Right cardiac atrium (tissue), 5 donors: ENCODE data around the gene FCAMR. TPM values are rescaled to one million over a fixed set of nuclear protein-coding genes. Genes with fewer than 3 reads are reported as not detected.

Experiments used
- ATAC-seq, 2 donors: fragments of 200-7000 bp; cut with Tn5 transposase; one replicate each; pipeline versions ENCODE4 v1.8.0 to v1.9.1; 2020; ENCODE audit warnings: moderate library complexity in 2 of 2, mild to moderate bottlenecking in 1 of 2
- DNase-seq, 3 donors: peaks; one replicate each; pipeline ENCODE4 v3.0.0-alpha.2; 2020
- H3K27ac ChIP-seq: one replicate; pipeline ENCODE4 v1.5.1; 2013; ENCODE audit warnings: mild to moderate bottlenecking, low read length, control low read depth, moderate library complexity
- H3K27me3 ChIP-seq: one replicate; pipeline ENCODE4 v1.6.1; 2013; ENCODE audit not compliant: control insufficient read depth, insufficient read depth
- H3K4me1 ChIP-seq: one replicate; pipeline ENCODE4 v1.6.1; 2013; ENCODE audit warnings: low read length; ENCODE audit not compliant: control insufficient read depth, insufficient read depth
- H3K4me3 ChIP-seq: one replicate; pipeline ENCODE4 v1.5.1; 2013; ENCODE audit warnings: low read length, control low read depth
- H3K9me3 ChIP-seq: one replicate; pipeline ENCODE4 v1.6.1; 2013; ENCODE audit warnings: low read length; ENCODE audit not compliant: control insufficient read depth
- WGBS: extraction: QIAGEN DNeasy Blood & Tissue Kit; methylation state at CpG from one replicate; pipeline ENCODE4 v1.1.7; 2013; 5-methylcytosine and 5-hydroxymethylcytosine counted together
- intact Hi-C, 4 donors: fragments of 100-400 bp; cut with DNase I; formaldehyde crosslinking; loops; one replicate each; pipeline versions ENCODE4 v1.11.0 to v1.14.0; 2022 to 2023
- polyA plus RNA-seq: library from polyadenylated mRNA; stranded (reverse); fragments of 200-250 nt; gene quantifications from one replicate; pipeline ENCODE4 v1.2.3, GENCODE V29; 2013
- total RNA-seq, 4 donors: library from RNA; stranded (reverse); fragmentation: NEBNext Ultra II Directional; extraction: Animal tissue kit (Norgen Biotek cat#: 25700); gene quantifications; one replicate each; pipeline ENCODE4 v1.2.1, GENCODE V29; 2021
- donor health status: healthy with polysubstance abuse.
- donor health status: DM: no; HTN: yes; CAD: no.
- donor health status: DM: no; HTN: no; CAD: no.
- donor health status: DM: no; HTN: yes; CAD: no; lungs with severe emphysema.
- donor health status: DM: yes; HTN: yes; CAD: no.

FCAMR gene
- total and polyA plus RNA-seq, 5 donors: not detected

DNA sequence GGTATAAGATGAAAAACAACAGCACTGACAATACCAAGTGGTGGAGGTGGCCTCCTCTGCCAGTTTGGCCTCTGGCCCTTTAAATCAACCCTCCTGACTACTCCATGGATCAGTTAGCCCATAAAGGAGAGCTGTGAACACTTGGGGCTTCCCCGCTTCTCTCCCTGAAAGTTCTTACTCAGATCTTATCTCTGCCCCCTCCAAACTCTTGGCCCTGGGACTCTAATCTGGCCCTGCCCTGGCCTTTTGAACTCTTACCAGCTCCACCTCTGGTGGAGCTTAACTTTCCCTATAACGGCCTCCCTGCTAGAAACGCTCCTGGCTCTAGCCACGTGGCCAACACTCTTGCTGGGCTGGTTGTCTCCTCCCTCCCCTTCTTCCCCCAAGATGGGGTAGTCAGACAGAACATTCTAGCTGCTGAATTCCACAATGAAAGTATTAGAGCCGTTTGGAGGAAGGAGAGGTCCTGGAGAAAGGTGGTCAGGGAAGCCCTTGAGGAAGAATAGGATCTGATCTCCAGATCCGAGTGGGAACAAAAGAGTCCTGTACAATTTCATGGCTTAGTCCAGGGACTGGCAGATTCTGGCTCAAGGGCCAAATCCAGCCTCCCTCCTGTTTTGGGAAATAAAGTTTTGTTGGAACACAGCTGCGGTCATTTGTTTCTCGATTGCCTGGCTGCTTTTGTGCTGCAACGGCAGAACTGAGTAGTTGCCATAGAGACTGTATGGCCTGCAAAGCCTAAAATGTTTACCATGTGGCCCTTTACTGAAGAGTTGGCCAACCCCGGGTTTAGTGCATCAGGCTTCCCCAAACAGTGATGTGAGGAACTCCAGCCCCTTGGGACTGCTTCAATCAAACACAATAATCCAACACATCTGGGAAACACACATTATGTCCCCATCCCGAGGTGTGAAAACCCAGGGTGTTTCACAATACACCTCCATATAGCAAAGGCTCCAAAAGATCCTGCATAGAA is 14.5 kb downstream of the FCAMR start:
- no peak for DNase-seq
- 56% methylated on average over 11 of the region's 11 CpGs for WGBS
- intact Hi-C loops: no loop called here
- ATAC-seq: no peak
- Histone ChIP-seq H3K9me3 (no peaks in the 10 kb centered on the region), H3K4me1 (no peaks in the 10 kb centered on the region), H3K4me3 (no peak overlapping the region), H3K27ac (no peak overlapping the region), H3K27me3 (no peaks in the 10 kb centered on the region)

DNA sequence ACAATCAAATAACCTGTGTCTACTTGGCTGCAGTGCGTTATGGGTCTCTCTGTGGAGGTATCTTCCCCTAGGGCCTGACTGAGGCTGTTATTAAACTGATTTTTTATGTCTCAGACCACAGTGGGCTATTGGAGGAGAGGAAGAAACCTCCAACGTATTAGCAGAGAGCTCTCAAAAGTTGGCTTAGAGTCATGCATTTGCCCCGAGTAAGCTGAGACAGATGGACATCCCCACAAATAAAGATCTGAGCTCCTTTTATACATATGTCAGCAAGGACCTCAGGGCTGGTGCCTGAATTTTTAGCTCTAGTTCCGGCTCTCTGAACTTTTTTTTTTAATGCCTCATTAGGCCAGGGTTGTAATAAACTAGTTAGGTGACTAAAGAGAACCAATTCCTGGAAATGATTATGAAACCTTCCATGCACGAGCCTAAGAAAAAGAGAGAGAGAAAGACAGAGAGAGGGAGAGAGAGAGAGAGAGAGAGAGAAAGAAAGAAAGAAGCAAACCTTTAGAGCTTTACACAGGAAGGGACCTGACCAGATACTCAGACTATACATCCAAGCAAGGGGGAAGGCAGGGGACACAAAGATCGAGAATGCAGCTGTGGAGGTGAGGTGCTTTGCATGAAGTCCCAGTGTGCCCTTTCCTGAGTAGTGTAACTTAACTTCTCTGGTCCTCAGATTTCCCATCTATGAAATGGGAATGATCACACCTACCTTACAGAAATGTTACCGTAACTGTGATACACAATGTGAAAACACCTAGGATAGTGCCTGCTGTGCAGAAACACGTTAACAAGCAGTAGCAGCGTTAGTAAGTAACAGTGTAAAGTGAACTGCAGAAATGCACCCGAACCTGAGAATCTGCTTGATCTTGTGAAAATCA is 15.6 kb downstream of the FCAMR start:
- DNase-seq (no peak), ATAC-seq (no peak)
- H3K27me3 ChIP-seq: no peaks in the 10 kb centered on the region
- H3K4me3 ChIP-seq: no peak overlapping the region
- H3K9me3 ChIP-seq: no peaks in the 10 kb centered on the region
- intact Hi-C loops: no loop called here
- H3K4me1 ChIP-seq: no peaks in the 10 kb centered on the region
- 81% methylated on average over 10 of the region's 10 CpGs for WGBS
- no peak overlapping the region for H3K27ac ChIP-seq

DNA sequence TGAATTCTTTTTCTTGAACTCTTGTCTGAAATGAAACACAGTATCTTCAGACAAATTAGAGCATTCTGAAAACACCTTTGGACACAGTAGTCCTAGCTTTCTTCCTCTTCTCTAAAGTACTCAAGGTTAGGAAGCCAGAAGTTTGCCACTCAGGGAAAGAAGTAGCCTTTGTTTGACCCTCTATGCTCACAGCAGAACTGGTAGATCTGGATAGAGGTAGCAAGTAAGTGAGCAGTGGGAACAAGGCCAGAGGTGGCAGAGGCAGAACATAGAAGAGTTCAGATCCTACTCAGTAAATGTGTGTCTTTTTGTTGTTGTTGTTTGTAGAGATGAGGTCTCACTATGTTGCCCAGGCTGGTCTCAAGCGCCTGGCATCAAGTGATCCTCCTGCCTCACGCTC is 16.6 kb downstream of the FCAMR start:
- no peaks in the 10 kb centered on the region for H3K9me3 ChIP-seq
- intact Hi-C loops: no loop called here
- no peak for ATAC-seq
- no peak overlapping the region for H3K4me3 ChIP-seq
- H3K27me3 ChIP-seq: no peaks in the 10 kb centered on the region
- no peaks in the 10 kb centered on the region for H3K4me1 ChIP-seq
- no peak overlapping the region for H3K27ac ChIP-seq
- no peak for DNase-seq
- WGBS: 98% methylated on average over 2 of the region's 2 CpGs

DNA sequence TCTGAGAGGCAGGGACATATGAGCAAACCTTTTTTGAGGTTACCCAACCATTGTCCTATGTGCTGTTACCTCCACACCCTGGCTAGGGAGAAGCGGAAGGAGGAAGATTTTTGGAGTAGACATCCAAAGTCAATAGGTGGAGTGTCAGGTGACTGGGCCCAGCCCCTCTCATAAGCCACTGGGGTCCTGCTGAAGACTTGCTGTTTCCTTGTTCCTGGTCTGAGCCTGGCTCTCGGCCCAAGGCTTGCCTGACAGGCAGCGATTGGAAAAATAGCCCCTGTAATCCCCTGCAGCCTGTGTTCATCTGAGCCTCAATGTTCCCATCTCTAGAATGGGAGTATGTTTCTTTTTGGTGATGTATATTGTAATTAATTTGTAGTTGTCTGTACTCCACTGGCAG is 17.1 kb downstream of the FCAMR start:
- ATAC-seq: no peak

DNA sequence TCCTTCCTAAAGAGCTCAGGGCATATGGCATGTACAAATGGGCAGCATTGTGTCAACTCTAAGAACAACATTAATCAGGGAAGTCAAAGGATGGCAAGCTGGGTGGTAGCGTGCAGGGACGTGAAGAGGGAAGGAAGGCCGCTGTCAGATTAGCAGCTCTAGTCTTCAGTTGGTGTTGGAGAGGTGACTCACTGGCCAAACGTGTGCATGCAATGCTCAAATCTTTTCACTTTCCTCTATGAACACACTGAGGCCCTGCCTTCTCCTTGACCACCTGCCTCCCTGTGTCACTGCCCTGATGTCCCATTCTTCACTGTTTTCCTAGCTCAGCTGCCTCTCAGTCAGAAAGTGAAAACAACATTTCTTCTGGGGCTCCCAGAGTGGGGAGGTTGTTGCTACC is 18.1 kb downstream of the FCAMR start:
- Histone ChIP-seq H3K4me1 (no peaks in the 10 kb centered on the region), H3K27ac (no peak overlapping the region), H3K4me3 (no peak overlapping the region), H3K27me3 (no peaks in the 10 kb centered on the region), H3K9me3 (no peaks in the 10 kb centered on the region)
- ATAC-seq: no peak
- no peak for DNase-seq
- WGBS: 57% methylated on average over 4 of the region's 4 CpGs
- intact Hi-C loops: no loop called here

More for the DNA sequence above, 17.1 kb downstream of the FCAMR start:
- WGBS: 89% methylated on average over 3 of the region's 3 CpGs
- no peaks in the 10 kb centered on the region for H3K27me3 ChIP-seq
- no peak for DNase-seq
- no peak overlapping the region for H3K27ac ChIP-seq
- H3K4me3 ChIP-seq: no peak overlapping the region
- H3K4me1 ChIP-seq: no peaks in the 10 kb centered on the region
- H3K9me3 ChIP-seq: no peaks in the 10 kb centered on the region
- intact Hi-C loops: no loop called here

DNA sequence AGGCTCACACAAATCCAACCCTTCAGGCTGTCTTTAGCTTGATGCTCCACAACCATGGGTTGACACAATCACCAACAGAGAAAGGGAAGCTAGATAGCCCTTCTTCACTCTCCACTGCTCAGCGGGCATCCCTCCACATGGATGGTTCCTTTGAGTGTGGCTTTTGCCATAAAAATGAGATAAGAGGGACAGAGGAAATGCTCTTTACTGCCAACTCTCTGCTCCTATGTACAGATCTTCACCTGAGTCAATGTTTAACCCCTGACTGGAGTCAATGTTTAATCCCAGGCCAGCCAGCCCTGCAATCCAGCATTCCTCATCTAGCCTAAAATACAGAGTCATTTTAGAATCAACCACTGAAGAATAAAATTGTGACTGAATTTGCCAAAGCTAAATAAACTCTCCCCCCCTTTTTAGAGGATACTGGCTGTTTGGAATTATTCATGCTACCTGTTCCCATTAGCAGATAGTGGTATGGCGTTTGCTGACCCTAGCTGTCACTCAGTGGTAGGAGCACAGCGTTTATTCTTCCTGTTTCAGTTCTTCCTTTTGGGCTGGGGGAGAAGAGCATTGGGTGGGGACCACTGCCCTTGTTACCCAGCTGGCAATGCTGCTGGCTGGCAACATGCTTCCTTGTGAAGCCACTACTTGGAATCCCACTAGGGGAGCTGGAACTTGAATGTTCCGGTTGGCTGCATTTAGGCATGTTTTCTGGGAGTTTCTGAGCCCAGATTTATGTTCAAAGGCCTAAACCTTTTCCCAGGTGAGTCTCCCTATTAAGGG is 18.8 kb downstream of the FCAMR start:
- no peaks in the 10 kb centered on the region for H3K27me3 ChIP-seq
- DNase-seq (no peak), ATAC-seq (no peak)
- intact Hi-C loops: no loop called here
- WGBS: 79% methylated on average over 4 of the region's 4 CpGs
- no peaks in the 10 kb centered on the region for H3K9me3 ChIP-seq
- H3K4me1 ChIP-seq: no peaks in the 10 kb centered on the region
- H3K27ac ChIP-seq: no peak overlapping the region
- no peak overlapping the region for H3K4me3 ChIP-seq

DNA sequence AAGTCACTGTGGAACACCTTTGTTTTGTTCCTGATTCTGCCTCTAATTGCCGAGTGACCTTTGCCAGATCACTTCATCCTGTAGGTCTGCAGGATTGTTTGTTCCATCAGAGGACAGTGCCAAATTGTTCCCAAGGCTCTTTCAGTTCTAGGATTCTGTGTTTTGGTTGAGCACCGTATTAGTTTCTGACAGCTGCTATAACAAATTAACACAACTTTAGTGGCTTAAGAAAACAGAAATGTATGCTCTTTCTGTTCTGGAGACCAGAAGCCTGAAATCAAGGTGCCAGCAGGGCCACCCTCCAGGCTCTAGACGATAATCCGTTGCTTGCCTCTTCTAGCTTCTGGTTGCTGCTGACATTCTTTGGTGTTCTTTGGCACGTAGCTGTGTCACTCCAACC is 20.6 kb downstream of the FCAMR start:
- no peak for DNase-seq
- H3K27me3 ChIP-seq: no peaks in the 10 kb centered on the region
- WGBS: 92% methylated on average over 5 of the region's 5 CpGs
- H3K4me1 ChIP-seq: no peaks in the 10 kb centered on the region
- intact Hi-C loops: no loop called here
- no peak for ATAC-seq
- no peak overlapping the region for H3K4me3 ChIP-seq
- no peaks in the 10 kb centered on the region for H3K9me3 ChIP-seq
- H3K27ac ChIP-seq: no peak overlapping the region

DNA sequence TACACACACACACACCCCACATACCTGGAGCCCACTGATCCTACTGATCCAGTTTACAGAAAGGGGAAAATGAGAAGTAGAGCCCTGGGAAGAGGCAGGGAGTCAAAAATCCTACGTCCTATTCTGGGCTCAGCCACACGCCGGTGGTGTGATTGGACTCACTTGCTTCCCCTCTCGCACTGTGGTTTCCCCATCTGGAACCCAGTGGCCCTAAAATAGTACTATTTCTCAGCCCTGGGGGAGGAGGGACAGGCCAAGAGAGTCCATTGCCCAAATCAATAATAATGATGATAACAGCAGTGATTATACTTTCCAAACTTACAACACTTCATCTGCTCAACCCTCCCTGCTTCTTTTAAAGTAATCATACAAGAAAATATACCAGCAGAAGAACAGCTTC is 21.1 kb downstream of the FCAMR start:
- DNase-seq (peak in 1 of 3 donors; percentile 51), ATAC-seq (no peak)
- Histone ChIP-seq H3K4me3 (no peak overlapping the region), H3K4me1 (no peaks in the 10 kb centered on the region), H3K9me3 (no peaks in the 10 kb centered on the region), H3K27me3 (no peaks in the 10 kb centered on the region), H3K27ac (no peak overlapping the region)
- 76% methylated on average over 4 of the region's 4 CpGs for WGBS
- intact Hi-C loops: no loop called here

DNA sequence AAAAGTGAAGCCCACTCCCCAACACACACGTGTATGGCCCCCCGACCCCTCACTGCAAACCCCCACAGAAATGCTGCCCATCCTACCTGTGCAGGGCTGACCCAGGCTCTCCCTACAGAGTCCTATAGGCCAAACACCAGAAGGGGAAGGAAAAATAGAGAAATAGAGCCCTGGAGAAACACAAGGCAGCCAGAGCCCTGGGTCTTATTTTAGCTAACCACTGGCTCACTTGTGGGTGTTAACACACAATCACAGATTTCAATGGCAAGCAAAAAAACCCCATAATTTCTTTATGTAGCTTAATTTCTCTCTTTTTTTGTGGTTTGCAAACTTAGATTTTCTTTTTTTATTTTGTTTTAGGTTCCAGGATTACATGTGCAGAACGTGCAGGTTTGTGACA is 23.0 kb downstream of the FCAMR start:
- DNase-seq: no peak
- no peak for ATAC-seq
- intact Hi-C loops: no loop called here
- Histone ChIP-seq H3K27ac (no peak overlapping the region), H3K4me1 (no peaks in the 10 kb centered on the region), H3K9me3 (no peaks in the 10 kb centered on the region), H3K4me3 (no peak overlapping the region), H3K27me3 (no peaks in the 10 kb centered on the region)
- WGBS: 87% methylated on average over 3 of the region's 3 CpGs

DNA sequence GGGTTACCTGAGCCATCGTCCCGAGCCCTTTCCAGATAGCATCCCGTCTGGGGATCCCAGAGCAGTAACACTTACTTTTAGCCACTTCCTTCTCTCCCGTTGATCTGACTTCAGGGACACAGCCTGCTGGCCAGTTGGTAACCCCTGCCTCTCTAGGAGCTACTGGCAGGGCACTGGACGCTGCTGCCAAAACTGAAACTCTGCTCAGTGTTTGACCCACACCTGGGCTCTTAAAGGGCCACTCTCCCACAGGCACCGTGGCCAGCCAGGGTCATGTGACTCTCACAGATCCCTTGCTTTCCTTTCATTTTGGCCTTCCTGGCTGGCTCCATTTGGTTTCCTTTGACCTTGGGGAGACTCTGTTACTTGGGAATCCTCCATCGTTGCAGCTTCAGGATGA is 24.0 kb downstream of the FCAMR start, which contains the start of gene PIGR:
Gene PIGR, minus strand, starts transcription at position 206 of the 400 bp plus-strand sequence. CDS start 5,935 bp downstream, outside the sequence.
- WGBS: 51% methylated on average over 7 of the region's 7 CpGs
- no peak within 1 kb of the TSS for H3K4me3 ChIP-seq
- H3K4me1 ChIP-seq: no peaks in the 10 kb centered on the region
- H3K9me3 ChIP-seq: no peaks in the 10 kb centered on the region
- no peaks in the 10 kb centered on the region for H3K27me3 ChIP-seq
- no peak for ATAC-seq
- H3K27ac ChIP-seq: no peak within 1 kb of the TSS
- intact Hi-C loops: no loop called here
- no peak for DNase-seq
